ENCODE results near the gene ENO3. TPM values are rescaled to one million over a fixed set of nuclear protein-coding genes. Genes with fewer than 3 reads are reported as not detected.

The ENO3 gene
- total and polyA plus RNA-seq, 10 of the 15 experiments (the other 5 are each of a cell fraction or from before 2014, with no cell fraction given), result 6.8 to 28.4 (median 17.0) TPM

DNA sequence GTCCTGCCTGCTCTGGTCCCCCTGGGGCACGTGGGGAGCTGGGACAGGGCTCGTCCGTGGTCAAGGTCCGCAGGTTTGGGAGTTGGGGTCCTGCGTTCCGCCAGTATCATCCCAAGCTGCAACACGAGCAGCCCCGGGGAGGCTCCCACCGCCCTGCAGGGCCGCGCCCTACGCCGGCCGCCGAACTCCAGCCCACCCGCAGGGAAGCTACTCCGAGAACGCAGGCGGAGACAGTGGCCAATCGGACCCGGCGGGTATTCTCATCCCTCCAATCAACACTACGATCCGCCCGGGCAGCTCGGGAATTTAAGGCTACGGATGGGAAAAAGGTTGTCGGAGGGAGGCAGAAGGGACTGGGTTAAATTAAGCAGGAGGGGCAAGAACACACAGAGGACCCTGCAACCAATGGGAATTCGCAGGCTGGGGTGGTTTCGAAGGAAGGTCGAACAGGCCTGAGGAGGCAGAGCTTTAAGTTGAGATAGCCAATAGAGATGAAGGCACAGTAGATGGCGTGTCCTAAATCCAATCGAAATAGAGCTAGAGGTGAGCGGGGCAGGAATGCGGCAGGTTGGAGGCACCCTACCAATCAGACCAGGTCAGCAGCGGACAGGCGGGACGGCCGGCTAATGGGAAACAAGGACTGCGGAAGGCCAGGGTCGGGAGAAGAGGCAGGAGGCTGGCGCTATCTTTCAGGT is 16.1 kb downstream of the ENO3 start (continued):
- no peak for TF ChIP-seq ZNF217 (IDR thresholded peaks at IDR 0.05)
- TF ChIP-seq, protein P1, sequence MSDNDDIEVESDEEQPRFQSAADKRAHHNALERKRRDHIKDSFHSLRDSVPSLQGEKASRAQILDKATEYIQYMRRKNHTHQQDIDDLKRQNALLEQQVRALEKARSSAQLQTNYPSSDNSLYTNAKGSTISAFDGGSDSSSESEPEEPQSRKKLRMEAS (IDR thresholded peaks at IDR 0.05; ENCODE audit: low read depth, low read length), result no peak
- no peak for TF ChIP-seq SRF (IDR thresholded peaks at IDR 0.05; ENCODE audit: low read depth in 2 of 2, low read length in 2 of 2)
- 0 out of 2 replicates have a peak, but pooled peaks have one; percentile 31 for TF ChIP-seq CBFB (IDR thresholded peaks at IDR 0.05; ENCODE audit: low read depth)
- peak; percentile 38 for TF ChIP-seq SIN3A (IDR thresholded peaks at IDR 0.05; ENCODE audit: low read depth, low read length)
- no peak for TF ChIP-seq MYB (IDR thresholded peaks at IDR 0.05; ENCODE audit: borderline replicate concordance, low read depth, low read length)
- no peak for TF ChIP-seq FOXM1 (IDR thresholded peaks at IDR 0.05; ENCODE audit: low read depth, low read length)
- no peak for TF ChIP-seq PAX8 (IDR thresholded peaks at IDR 0.05)
- no peak for TF ChIP-seq BMI1 (IDR thresholded peaks at IDR 0.05; ENCODE audit: borderline replicate concordance)
- no peak for TF ChIP-seq NFXL1 (IDR thresholded peaks at IDR 0.05; ENCODE audit: borderline replicate concordance)
- no peak for TF ChIP-seq TCF7 (IDR thresholded peaks at IDR 0.05; ENCODE audit: borderline replicate concordance)
- TF ChIP-seq, protein P2, sequence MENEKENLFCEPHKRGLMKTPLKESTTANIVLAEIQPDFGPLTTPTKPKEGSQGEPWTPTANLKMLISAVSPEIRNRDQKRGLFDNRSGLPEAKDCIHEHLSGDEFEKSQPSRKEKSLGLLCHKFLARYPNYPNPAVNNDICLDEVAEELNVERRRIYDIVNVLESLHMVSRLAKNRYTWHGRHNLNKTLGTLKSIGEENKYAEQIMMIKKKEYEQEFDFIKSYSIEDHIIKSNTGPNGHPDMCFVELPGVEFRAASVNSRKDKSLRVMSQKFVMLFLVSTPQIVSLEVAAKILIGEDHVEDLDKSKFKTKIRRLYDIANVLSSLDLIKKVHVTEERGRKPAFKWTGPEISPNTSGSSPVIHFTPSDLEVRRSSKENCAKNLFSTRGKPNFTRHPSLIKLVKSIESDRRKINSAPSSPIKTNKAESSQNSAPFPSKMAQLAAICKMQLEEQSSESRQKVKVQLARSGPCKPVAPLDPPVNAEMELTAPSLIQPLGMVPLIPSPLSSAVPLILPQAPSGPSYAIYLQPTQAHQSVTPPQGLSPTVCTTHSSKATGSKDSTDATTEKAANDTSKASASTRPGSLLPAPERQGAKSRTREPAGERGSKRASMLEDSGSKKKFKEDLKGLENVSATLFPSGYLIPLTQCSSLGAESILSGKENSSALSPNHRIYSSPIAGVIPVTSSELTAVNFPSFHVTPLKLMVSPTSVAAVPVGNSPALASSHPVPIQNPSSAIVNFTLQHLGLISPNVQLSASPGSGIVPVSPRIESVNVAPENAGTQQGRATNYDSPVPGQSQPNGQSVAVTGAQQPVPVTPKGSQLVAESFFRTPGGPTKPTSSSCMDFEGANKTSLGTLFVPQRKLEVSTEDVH (IDR thresholded peaks at IDR 0.05; ENCODE audit: low read depth, partially characterized antibody), result no peak
- TF ChIP-seq PAX5 (IDR thresholded peaks at IDR 0.05; ENCODE audit: borderline replicate concordance, low read depth, low read length), result peak; percentile 8; the same call in 1 of the 2 replicates
- no peak for TF ChIP-seq IRF4 (IDR thresholded peaks at IDR 0.05; ENCODE audit: low read depth, low read length)
- no peak for TF ChIP-seq STAT3 (IDR thresholded peaks at IDR 0.05; ENCODE audit: low read depth, low read length)
- TF ChIP-seq PRDM15 (CRISPR knock-in tag; IDR thresholded peaks at IDR 0.05), result no peak
- TF ChIP-seq KLF5 (IDR thresholded peaks at IDR 0.05; ENCODE audit: partially characterized antibody), result peak; percentile 95
- TF ChIP-seq EZH2 (IDR thresholded peaks at IDR 0.05; ENCODE audit: borderline replicate concordance, control insufficient read depth, low read depth, low read length), result no peak
- TF ChIP-seq RCOR1 (conservative IDR thresholded peaks at IDR 0.05; ENCODE audit: low read depth, low read length), result 0 out of 2 replicates have a peak, but pooled peaks have one; percentile 61
- TF ChIP-seq BHLHE40 (IDR thresholded peaks at IDR 0.05; ENCODE audit: borderline replicate concordance in 1 of 2, low read depth in 2 of 2, low read length in 1 of 2), result peak in 1 of 2 experiments; percentile 48; a peak in 1 of 4 replicates
- TF ChIP-seq, protein P3, sequence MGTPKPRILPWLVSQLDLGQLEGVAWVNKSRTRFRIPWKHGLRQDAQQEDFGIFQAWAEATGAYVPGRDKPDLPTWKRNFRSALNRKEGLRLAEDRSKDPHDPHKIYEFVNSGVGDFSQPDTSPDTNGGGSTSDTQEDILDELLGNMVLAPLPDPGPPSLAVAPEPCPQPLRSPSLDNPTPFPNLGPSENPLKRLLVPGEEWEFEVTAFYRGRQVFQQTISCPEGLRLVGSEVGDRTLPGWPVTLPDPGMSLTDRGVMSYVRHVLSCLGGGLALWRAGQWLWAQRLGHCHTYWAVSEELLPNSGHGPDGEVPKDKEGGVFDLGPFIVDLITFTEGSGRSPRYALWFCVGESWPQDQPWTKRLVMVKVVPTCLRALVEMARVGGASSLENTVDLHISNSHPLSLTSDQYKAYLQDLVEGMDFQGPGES (IDR thresholded peaks at IDR 0.05), result peak; percentile 99
- no peak for TF ChIP-seq JUND (IDR thresholded peaks at IDR 0.05; ENCODE audit: low read depth, low read length)
- no peak for TF ChIP-seq MTA2 (IDR thresholded peaks at IDR 0.05; ENCODE audit: low read depth)
